ENCODE measurements around the gene NXPE4.
"Not testable (repeated sequence)": the region's sequence is repeated elsewhere in the genome, so short reads cannot be mapped to it uniquely, and the experiment has no call there.

The NXPE4 gene

DNA sequence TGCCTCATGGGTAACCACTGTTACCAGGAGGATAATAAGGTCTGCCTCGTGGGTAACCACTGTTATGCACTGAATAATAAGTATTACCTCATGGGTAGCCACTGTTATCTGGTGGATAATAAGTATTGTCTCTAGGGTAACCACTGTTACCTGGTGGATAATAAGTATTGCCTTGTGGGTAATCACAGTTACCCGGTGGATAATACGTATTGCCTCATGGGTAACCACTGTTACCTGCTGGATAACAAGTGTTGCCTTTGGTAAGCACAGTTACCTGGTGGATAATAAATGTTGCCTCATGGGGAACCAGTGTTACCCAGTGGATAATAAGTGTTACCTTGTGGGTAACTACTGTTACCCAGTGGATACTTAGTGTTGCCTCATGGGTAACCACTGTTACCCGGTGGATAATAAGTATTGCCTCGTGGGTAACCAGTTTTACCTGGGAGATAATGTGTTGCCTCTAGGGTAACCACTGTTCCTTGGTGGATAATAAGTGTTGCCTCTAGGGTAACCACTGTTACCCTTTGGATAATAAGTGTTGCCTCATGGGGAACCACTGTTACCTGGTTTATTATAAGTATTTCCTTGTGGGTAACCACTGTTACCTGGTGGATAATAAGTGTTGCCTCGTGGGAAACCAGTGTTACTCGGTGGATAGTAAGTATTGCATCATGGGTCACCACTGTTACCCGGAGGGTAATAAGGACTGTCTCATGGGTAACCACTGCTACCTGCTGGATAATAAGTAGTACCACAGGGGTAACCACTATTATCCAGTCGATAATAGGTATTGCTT, 10.6 kb upstream of the NXPE4 start:
- TF ChIP-seq FOXP2 (optimal IDR thresholded peaks at IDR 0.05; ENCODE audit: control extremely low read depth, extremely low read length, insufficient read depth) (no peak), EZH2 (IDR thresholded peaks at IDR 0.05) (no peak), POLR2AphosphoS5 (IDR thresholded peaks at IDR 0.05; ENCODE audit: borderline replicate concordance, low read depth, low read length) (no peak)
- no peaks in the 10 kb centered on the region for H3K9me3 ChIP-seq (ENCODE audit: low read depth, low read length)
- no peak overlapping the region for H3K9ac ChIP-seq (ENCODE audit: insufficient read length)
- no peak overlapping the region for H3K27ac ChIP-seq
- no peaks in the 10 kb centered on the region for H3K36me3 ChIP-seq (ENCODE audit: insufficient read depth, low read length)
- DNase-seq (ENCODE audit: low read depth, low spot score), result no peak
- no peak overlapping the region for H3K4me3 ChIP-seq

GRCh38 chr11:114605370-114605769, 9.8 kb upstream of the NXPE4 start:
- DNase-seq (ENCODE audit: low read depth, low spot score), result no peak
- Histone ChIP-seq H3K4me3 (no peak overlapping the region), H3K27ac (no peak overlapping the region), H3K9me3 (ENCODE audit: low read depth, low read length) (no peaks in the 10 kb centered on the region), H3K9ac (ENCODE audit: insufficient read length) (no peak overlapping the region), H3K36me3 (ENCODE audit: insufficient read depth, low read length) (no peaks in the 10 kb centered on the region)
- TF ChIP-seq POLR2AphosphoS5 (IDR thresholded peaks at IDR 0.05; ENCODE audit: borderline replicate concordance, low read depth, low read length) (no peak), FOXP2 (optimal IDR thresholded peaks at IDR 0.05; ENCODE audit: control extremely low read depth, extremely low read length, insufficient read depth) (no peak), EZH2 (IDR thresholded peaks at IDR 0.05) (no peak)

DNA sequence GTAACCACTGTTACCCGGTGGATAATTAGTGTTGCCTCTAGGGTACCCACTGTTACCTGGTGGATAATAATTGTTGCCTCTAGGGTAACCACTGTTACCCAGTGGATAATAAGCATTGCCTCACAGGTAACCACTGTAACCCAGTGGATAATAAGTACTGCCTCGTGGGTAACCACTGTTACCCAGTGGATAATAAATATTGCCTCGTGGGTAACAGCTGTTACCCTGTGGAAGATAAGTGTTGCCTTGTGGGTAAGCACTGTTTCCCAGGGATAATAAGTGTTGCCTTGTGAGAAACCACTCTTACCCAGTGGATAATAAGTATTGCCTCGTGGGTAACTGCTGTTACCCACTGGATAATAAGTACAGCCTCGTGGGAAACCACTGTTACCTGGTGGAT, 9.3 kb upstream of the NXPE4 start:
- Histone ChIP-seq H3K27ac (no peak overlapping the region), H3K9me3 (ENCODE audit: low read depth, low read length) (no peaks in the 10 kb centered on the region), H3K36me3 (ENCODE audit: insufficient read depth, low read length) (no peaks in the 10 kb centered on the region), H3K4me3 (no peak overlapping the region), H3K9ac (ENCODE audit: insufficient read length) (no peak overlapping the region)
- DNase-seq (ENCODE audit: low read depth, low spot score), result no peak
- TF ChIP-seq EZH2 (IDR thresholded peaks at IDR 0.05) (no peak), POLR2AphosphoS5 (IDR thresholded peaks at IDR 0.05; ENCODE audit: borderline replicate concordance, low read depth, low read length) (no peak), FOXP2 (optimal IDR thresholded peaks at IDR 0.05; ENCODE audit: control extremely low read depth, extremely low read length, insufficient read depth) (no peak)

- no peaks in the 10 kb centered on the region for H3K9me3 ChIP-seq (ENCODE audit: low read depth, low read length)
- TF ChIP-seq POLR2AphosphoS5 (IDR thresholded peaks at IDR 0.05; ENCODE audit: borderline replicate concordance, low read depth, low read length) (no peak), EZH2 (IDR thresholded peaks at IDR 0.05) (no peak), FOXP2 (optimal IDR thresholded peaks at IDR 0.05; ENCODE audit: control extremely low read depth, extremely low read length, insufficient read depth) (no peak)
- no peak for DNase-seq (ENCODE audit: low read depth, low spot score)
- no peak overlapping the region for H3K4me3 ChIP-seq
- no peak overlapping the region for H3K27ac ChIP-seq
- no peaks in the 10 kb centered on the region for H3K36me3 ChIP-seq (ENCODE audit: insufficient read depth, low read length)
- no peak overlapping the region for H3K9ac ChIP-seq (ENCODE audit: insufficient read length)
These were observed 8.7 kb upstream of the NXPE4 start for GRCh38 chr11:114604179-114604813.

DNA sequence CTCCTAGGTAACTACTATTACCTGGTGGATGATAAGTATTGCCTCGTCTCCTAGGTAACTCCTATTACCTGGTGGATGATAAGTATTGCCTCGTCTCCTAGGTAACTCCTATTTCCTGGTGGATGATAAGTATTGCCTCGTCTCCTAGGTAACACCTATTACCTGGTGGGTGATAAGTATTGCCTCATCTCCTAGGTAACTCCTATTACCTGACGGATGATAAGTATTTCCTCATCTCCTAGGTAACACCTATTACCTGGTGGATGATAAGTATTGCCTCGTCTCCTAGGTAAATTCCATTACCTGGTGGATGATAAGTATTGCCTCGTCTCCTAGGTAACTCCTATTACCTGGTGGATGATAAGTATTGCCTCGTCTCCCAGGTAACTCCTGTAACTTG, 7.6 kb upstream of the NXPE4 start:
- not testable (repeated sequence) for DNase-seq (ENCODE audit: low read depth, low spot score)

DNA sequence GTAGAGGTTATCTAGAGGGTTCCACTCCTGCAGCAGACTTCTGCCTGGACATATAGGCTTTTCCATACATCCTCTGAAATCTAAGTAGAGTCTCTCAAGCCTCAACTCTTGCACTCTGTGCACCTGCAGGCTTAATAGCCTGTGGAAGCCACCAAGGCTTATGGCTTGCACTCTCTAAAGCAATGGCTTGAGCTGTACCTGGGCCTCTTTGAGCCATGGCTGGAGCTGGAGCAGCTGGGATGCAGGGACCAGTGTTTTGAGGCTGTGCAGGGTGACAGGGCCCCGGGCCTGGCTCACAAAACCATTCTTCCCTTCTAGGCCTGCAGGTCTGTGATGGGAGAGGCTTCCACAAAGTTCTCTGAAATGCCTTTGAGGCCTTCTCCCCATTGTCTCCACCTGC, 2.9 kb upstream of the NXPE4 start:
- no peaks in the 10 kb centered on the region for H3K36me3 ChIP-seq (ENCODE audit: insufficient read depth, low read length)
- no peak overlapping the region for H3K4me3 ChIP-seq
- no peak overlapping the region for H3K9ac ChIP-seq (ENCODE audit: insufficient read length)
- H3K9me3 ChIP-seq (ENCODE audit: low read depth, low read length), result no peaks in the 10 kb centered on the region
- no peak for TF ChIP-seq POLR2AphosphoS5 (IDR thresholded peaks at IDR 0.05; ENCODE audit: borderline replicate concordance, low read depth, low read length)
- no peak overlapping the region for H3K27ac ChIP-seq
- DNase-seq (ENCODE audit: low read depth, low spot score), result no peak

More for the DNA sequence above, 7.6 kb upstream of the NXPE4 start:
- H3K4me3 ChIP-seq; H3K36me3 ChIP-seq (ENCODE audit: insufficient read depth, low read length); H3K9ac ChIP-seq (ENCODE audit: insufficient read length); H3K27ac ChIP-seq; H3K9me3 ChIP-seq (ENCODE audit: low read depth, low read length): not testable (repeated sequence)

DNA sequence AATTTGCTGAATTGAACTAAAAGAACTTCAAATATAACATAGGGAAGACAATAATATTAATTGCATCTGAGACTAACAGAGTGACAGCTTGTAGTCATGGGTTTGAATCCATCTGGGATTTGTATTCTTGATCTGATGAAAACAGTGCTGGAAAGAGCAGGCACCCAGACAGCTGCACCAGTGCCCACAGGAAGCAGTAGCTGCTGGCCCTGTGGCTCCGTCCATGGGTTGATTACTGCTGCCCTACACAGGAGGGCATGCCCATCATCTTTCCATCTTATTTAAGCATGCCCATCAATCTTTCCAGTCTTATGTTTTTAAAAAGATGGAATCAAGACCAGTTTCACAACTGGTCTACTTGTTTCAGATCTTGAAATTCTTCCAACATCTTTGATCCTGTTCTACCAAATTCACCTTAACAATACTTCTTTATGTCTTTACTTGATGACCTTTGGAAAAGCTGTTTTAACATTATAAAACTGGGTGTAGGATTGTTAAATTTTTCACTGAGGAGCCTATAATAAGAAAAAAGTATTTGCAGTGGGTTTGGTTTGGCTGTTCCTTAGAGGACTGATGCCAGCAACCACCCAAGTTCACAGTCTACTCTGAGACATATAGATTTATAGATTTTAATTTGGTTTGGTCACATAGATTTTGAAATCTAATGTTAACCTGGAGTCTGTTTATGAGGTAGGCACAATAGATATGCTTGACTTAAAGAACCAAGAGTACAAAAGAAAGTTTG, 761 bp upstream of the NXPE4 start:
- no peak overlapping the region for H3K9ac ChIP-seq (ENCODE audit: insufficient read length)
- TF ChIP-seq POLR2AphosphoS5 (IDR thresholded peaks at IDR 0.05; ENCODE audit: borderline replicate concordance, low read depth, low read length) (no peak), FOXP2 (optimal IDR thresholded peaks at IDR 0.05; ENCODE audit: control extremely low read depth, extremely low read length, insufficient read depth) (no peak), EZH2 (IDR thresholded peaks at IDR 0.05) (no peak)
- no peaks in the 10 kb centered on the region for H3K36me3 ChIP-seq (ENCODE audit: insufficient read depth, low read length)
- H3K4me3 ChIP-seq, result no peak overlapping the region
- H3K9me3 ChIP-seq (ENCODE audit: low read depth, low read length), result no peaks in the 10 kb centered on the region
- no peak overlapping the region for H3K27ac ChIP-seq
- no peak for DNase-seq (ENCODE audit: low read depth, low spot score)

DNA sequence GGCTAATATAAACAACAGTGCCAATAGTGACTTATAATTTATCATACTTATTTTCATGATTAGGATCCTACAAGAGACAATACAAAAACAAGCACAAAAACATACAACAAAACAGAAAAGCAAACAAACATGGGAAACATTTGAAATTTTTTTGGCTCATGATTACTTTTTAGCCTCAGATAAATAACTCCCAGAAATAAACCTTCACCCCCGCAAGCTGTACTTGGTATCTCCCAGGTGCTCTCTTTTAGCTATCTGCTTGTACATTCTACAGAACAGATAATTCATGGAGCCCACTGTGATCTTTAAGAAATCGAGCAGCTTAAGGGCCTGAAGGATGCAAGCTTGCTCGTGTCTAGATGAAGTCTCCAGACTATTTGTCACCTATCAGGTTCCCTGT, 883 bp downstream of the NXPE4 start:
- no peaks in the 10 kb centered on the region for H3K9me3 ChIP-seq (ENCODE audit: low read depth, low read length)
- H3K36me3 ChIP-seq (ENCODE audit: insufficient read depth, low read length), result no peaks in the 10 kb centered on the region
- DNase-seq (ENCODE audit: low read depth, low spot score), result no peak
- no peak overlapping the region for H3K4me3 ChIP-seq
- no peak overlapping the region for H3K27ac ChIP-seq
- no peak overlapping the region for H3K9ac ChIP-seq (ENCODE audit: insufficient read length)
- TF ChIP-seq POLR2AphosphoS5 (IDR thresholded peaks at IDR 0.05; ENCODE audit: borderline replicate concordance, low read depth, low read length), result no peak
- TF ChIP-seq FOXP2 (optimal IDR thresholded peaks at IDR 0.05; ENCODE audit: control extremely low read depth, extremely low read length, insufficient read depth), result no peak
